H54 (cell line): ENCODE measurements around the gene EVI5L.

ENCODE experiments used
- DNase-seq: peaks from one replicate; pipeline ENCODE4 v3.0.0; 2011; ENCODE audit warnings: low spot score, mixed read lengths; ENCODE audit not compliant: insufficient read length
- FAIRE-seq: peaks from 3 replicates; lab custom pipeline; 2011; peaks lifted over from hg19 to GRCh38; lab: Jason Lieb, UNC
- POLR2A ChIP-seq: IDR thresholded peaks from 2 replicates; pipeline ENCODE4 v1.6.1; 2011; ENCODE audit warnings: low read depth, mild to moderate bottlenecking, low read length

Gene EVI5L

GRCh38 chr19:7845390-7846154, 15.6 kb downstream of the EVI5L start:
- no peak for FAIRE-seq
- DNase-seq = no peak
- no peak for TF ChIP-seq POLR2A

DNA sequence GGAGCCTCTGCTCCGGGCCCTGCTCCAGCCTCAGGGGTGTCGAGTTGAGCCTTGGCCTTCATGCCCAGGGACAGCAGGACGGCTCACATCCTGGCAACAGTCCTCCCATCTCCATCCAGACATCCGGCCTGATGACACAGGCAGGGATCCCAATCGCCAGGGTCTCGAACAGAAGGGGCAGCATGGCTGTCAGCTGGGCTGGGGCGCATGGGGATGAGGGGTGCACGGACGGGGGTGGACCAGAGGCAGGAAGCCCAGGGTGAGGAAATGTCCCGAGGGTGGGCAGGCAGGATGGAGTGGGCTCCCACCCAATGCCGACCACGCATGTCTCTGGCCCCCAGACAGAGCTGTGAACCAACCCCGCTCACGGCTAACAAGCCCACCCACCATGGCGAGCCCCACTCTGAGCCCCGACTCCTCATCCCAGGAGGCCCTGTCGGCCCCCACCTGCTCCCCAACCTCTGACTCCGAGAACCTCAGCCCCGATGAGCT, 16.2 kb downstream of the EVI5L start:
- TF ChIP-seq POLR2A = no peak
- no peak for FAIRE-seq
- no peak for DNase-seq

DNA sequence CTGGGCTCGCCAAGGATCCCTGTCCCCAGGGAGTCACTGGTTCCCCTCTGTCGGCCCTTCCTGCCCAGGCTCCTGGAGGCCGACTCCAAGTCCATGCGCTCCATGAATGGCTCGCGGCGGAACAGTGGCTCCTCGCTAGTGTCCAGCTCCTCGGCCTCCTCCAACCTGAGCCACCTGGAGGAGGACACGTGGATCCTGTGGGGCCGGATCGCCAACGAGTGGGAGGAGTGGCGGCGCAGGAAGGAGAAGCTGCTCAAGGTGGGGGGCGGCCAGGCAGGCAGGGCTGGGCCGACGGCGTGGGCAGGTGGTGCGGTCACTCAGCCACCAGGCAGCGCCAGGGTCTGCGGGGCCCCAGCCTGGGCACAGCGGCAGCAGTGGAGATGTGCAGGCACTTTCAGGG, 17.6 kb downstream of the EVI5L start:
- FAIRE-seq = no peak
- no peak for TF ChIP-seq POLR2A

DNA sequence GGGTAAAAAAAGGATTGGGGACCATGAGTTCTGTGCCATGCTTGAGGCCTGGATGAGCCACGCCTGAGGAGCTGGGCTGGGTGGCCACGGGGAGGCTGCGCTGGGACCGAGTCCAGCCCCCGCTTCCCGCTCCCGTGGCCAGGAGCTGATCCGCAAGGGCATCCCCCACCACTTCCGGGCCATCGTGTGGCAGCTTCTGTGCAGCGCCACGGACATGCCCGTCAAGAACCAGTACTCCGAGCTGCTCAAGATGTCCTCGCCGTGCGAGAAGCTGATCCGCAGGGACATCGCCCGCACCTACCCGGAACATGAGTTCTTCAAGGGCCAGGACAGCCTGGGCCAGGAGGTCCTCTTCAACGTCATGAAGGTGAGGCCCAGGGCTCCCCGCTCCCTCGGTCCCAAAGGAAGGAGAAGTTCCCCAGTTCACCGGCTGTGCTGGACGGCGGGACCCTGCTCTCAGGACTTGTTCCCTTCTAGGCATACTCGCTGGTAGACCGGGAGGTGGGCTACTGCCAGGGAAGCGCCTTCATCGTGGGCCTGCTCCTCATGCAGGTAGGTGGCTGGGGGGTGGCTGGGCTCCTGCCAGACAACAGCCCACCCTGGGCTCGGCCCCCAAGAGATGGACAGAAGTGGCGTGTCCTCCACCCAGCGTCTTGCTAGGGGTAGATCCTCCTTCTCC, 18.9 kb downstream of the EVI5L start:
- no peak for DNase-seq
- no peak for TF ChIP-seq POLR2A
- no peak for FAIRE-seq

More for the DNA sequence above, 17.6 kb downstream of the EVI5L start:
- no peak for DNase-seq

- TF ChIP-seq POLR2A = no peak
- no peak for FAIRE-seq
- DNase-seq = no peak
Measured at GRCh38 chr19:7849631-7849999, 19.6 kb downstream of the EVI5L start.

DNA sequence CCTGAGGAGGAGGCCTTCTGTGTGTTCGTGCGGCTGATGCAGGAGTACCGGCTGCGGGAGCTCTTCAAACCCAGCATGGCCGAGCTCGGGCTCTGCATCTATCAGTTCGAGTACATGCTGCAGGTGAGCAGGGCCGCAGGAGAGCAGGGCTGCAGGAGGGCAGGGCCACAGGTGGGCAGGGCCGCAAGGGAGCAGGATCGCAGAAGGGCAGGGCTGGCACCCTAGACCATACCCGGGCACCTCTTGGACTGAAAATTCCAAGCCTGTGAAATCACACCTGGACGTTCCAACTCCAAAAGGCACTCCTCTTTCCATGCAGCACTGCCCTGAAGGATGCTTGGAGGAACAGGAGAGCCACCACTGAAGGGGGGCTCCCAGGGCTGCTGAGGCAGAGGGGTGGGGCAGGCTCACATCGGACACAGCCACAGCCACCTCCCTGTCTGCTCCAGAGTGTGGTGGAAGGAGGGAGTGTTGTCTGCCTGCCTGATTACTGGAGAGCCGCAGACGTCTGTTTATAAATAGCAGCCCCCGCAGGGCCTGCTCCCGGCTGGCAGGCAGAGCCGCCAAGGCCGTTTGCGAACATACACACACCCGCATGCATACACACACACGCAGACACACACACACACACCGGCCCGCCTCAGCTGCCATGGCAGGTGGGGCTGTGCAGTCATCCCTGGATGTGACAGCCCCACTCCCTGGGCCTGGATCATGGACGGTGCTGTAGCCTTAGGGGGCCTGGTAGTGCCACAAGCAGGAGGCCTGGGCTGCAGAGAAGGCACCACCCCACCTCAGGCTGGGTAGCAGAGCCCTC, 20.2 kb downstream of the EVI5L start:
- FAIRE-seq = no peak
- DNase-seq = no peak
- no peak for TF ChIP-seq POLR2A

DNA sequence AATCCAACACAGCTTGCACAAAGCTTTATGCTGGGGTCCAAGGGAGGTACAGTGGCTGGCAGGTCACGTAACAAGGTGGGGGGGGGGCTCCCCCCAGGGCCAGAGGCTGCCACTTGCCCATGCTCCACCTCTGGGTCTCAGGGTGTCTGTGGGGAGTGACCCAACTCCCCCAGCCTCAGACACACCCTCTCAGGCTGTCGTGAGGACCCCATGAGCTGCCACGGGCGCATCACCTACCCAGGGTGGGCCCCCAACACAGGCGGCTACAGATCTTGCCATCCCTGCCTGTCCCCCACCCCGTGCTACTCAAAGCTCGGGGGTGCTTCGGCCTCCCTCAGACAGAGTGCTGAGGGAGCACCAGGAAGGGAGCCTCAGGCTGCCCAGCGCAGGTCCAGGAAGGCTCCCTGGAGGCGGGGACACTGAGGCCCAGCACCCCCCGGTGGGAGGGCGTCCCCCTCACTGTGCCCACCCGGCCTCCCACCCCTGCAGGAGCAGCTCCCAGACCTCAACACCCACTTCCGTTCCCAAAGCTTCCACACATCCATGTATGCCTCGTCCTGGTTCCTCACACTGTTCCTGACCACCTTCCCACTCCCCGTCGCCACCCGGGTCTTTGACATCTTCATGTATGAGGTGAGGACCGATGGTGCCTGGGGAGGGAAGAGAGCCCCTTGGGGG, 21.1 kb downstream of the EVI5L start:
- DNase-seq (no peak), FAIRE-seq (no peak)
- no peak for TF ChIP-seq POLR2A

DNA sequence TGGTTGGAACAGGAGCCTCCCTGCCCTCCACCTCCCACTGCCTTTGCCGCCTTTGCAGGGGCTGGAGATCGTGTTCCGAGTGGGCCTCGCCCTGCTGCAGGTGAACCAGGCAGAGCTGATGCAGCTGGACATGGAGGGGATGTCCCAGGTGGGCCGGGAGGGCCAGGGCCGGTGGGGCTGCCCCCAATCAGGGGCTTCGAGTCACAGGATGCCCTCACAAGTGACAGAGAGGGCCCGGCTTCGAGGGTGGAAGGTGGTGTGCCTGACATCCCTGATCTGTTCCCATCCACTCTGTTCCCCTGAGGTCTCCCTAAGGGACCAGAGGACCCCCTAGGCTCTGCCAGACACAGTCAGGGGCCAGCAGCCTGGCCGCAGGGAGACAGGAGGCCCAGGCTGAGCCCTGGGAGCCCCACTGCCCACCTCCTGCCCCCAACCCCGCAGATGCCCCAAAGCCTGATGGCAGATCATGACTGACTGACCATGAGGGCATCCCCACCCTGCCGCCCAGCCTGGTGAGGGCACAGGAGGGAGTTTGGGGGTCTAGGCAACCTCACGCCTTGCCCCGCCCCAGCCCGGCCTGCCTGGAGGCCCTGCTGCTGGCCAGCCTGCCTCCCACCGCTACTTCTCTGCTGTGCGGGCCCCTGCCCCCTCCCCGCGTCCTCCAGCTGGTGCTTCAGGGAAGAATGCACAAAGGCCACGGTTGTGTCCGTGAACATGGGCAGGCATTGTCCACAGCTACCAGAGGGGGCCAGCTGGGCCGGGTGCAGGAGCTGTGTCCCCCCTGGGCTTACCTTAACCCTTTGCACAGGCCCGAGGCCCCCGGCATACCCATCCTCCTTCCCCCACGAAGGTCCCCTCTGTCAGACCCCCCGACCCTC, 21.8 kb downstream of the EVI5L start:
- DNase-seq (no peak), FAIRE-seq (no peak)
- no peak for TF ChIP-seq POLR2A

GRCh38 chr19:7852851-7853769, 23.1 kb downstream of the EVI5L start:
- peak; percentile 78 for DNase-seq
- TF ChIP-seq POLR2A = no peak
- FAIRE-seq = no peak

DNA sequence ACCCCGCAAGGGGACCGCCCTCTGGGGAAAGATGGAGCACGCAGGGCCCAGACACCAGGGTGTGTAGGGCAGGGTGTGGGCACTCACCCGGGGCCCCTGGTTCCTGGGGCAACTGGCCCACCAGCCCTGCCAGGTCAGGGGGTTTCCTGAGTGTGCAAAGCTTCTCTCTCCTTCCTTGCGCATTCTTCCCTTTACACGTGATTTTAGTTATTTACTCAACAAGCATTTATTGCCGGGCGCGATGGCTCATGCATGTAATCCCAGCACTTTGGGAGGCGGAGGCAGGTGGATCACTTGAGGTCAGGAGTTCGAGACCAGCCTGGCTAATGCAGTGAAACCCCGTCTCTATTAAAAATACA, 23.7 kb downstream of the EVI5L start:
- DNase-seq (no peak), FAIRE-seq (no peak)
- no peak for TF ChIP-seq POLR2A

DNA sequence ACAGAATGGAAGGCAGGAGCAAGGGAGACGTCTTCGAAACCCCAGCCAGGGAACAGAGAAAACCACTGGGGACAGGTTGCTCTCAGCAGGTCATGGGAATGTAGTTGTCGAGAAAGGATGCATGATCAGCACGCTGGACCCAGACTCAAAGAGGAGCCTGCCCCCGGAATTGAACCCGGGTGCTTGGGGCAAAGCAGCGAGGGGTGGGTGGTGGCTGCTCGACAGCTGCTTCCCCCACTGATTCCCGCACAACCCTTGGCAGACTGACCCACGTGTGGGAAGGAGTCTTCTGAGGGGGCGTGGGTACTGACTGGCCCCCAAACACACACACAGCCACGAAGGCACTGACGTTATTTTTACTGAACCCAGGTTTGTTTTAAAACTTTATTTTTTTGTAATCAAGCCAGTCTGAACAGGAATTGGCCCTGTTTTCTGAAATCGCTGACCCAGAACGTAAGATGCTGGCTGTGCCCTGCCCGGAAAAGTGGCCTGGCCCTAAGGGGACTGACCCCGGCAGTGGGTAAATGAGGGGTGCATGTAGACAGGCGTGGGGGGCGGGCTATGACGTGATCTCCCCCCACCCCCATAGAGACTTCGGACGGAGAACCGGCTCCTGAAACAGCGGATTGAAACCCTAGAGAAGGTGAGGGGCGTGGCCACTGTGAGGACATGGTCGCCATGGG, 25.5 kb downstream of the EVI5L start:
- no peak for TF ChIP-seq POLR2A
- DNase-seq = no peak
- no peak for FAIRE-seq
